NCI-H146 treated with DMSO at 0.1 percent for 48 hours (cell line): ENCODE results near the gene CBLIF.
"Not testable (repeated sequence)": the region's sequence is repeated elsewhere in the genome, so short reads cannot be mapped to it uniquely, and the experiment has no call there.

ENCODE experiments used
- DNase-seq: peaks from one replicate; lab custom pipeline; 2025; ENCODE audit not compliant: unreplicated experiment; lab: John Stamatoyannopoulos, UW

CBLIF gene

DNA sequence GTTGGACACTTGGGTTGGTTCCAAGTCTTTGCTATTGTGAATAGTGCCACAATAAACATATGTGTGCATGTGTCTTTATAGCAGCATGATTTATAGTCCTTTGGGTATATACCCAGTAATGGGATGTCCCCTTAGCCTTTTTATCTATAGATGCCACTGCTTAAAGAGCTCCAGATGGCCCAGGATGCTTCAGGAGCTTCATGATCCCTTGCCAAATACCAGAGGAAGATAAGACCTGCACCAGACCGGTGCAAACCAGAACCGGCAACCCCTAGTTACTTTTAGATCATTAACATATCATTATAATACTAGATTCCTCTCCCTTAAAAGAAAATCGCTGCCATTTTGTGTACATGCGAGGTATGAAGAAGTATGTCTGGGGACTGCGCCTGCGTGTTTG lies 3.1 kb upstream of the CBLIF start:
- not testable (repeated sequence) for DNase-seq

DNA sequence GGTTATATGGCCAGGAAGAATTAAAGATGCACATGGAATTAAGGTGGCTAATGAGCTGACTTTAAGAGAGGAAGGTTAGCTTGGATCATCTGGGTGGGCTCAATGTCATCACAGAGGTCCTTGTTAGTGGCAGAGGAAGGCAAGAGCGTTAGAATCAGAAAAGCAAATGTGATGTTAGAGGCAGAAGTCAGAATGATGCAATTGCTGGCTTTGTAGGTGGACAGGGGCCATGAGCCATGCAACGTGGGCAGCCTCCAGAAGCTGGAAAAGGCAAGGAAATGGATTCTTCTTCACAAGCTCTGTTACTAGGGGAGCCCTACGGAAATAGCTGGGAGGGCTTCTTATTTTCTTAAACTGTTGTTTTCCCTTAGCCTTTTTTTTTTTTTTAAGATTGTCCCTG lies 2.3 kb upstream of the CBLIF start:
- no peak for DNase-seq

DNA sequence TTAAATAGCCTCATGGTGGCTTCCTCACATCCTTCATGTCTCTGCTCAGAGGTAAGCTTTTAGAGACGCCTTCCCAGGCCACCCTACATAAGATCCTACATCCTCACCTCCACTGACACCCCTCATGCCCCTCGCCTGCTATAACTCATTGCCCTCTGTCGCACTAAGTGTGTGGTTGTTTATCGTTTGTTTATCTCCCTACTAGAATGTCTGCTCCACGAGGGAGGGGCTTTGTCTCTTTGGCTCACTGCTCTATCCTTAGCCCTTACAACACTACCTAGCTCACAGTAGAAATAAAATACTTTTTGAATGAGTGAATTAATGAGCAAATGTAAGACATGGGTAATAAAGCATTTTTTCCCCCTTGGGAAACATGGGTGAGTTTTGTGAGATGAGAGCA lies 1.3 kb upstream of the CBLIF start:
- no peak for DNase-seq

DNA sequence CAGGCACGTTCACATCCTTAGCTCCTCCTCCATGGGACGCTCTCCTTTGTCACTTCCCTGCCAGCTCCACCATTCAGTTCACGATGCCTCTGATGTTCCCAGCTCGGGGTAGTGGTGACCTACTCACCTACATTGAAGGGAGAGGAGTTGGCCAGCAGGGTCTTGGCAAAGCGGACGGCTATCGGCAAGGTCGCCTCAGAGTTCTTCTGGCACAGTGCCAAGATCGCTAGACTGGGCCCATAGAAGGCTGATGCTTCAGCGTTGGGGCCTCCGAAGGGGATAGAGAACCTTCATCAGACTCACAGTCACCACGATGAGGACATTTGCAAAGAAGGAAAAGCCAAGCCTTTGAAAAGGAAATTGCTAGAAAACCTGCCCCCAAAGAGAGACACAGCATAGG lies 3.0 kb downstream of the CBLIF start:
- no peak for DNase-seq

DNA sequence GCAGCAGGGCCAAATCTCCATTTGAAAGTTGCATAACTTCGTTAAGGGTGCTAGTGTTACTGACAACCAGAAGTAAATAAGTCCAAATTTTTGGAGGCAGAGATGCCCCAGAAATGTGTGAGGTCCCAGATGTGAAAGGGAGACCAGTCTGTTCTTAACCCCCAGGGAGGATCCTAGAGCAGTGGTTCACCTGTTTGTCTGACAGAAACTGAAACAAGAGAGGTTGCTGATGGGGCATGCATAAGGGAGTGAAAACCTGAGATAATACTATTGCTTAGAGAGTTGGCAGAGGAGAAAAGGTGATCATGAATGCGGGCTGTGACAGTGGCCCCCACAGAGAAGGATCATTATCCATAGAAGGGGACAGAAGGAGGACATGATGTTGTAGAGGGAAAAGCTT lies 3.8 kb downstream of the CBLIF start:
- no peak for DNase-seq

DNA sequence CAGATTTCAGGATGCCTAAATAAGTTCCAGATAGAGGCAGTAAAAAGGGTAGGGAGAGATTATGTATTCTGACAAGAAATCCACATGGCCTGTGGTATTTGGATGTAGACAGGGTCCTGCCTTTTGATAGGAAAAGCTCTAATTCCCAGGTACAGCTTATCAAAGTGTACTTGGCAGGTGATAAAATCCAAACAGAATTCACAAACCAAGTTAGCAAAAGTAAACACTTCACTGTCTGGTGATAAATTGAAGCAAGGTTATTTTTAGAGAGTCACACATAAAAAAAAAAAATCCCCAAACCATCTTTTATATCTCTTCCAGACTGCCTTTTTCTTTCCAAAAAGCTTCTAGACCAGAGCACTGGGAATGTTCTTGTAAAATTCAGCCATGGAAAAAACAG lies 5.7 kb downstream of the CBLIF start:
- DNase-seq = no peak

DNA sequence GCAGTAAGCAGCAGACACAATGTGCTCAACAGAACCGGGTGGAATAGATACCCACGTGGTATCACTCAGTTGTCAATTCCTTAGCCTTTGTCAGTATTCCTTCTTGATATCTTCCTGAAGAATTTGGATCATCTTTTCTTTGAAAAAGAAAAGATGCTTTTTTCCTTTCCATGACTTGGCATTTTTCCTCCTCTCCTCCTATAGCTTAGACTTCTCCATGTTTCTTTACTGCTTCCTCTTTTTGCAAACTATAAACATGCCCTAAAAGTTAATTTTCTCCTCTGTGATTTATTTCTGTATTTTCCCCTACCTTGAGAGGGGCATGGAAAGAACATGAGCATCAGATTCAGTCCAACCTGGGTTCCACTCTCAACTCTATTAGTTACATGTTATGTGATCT lies 11.7 kb downstream of the CBLIF start:
- no peak for DNase-seq

DNA sequence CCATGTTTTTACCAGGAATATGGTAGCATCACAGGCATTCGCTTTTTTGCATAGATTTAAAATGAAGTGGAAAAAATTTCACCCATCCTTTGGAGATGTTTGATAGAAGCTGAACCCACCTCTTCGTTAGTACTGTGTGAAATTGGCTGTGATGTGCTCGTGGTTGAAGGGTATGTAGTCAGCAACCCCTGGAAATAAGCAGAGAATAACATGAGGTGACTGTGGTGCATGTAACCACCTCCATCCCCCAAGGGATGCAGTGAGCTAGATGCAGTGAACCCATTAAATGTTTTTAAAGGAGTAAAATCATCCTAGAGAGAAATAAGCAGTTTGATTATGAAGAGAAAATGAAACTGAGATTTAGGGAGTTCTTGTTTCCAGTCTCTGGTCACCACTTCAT lies 15.9 kb downstream of the CBLIF start:
- no peak for DNase-seq

DNA sequence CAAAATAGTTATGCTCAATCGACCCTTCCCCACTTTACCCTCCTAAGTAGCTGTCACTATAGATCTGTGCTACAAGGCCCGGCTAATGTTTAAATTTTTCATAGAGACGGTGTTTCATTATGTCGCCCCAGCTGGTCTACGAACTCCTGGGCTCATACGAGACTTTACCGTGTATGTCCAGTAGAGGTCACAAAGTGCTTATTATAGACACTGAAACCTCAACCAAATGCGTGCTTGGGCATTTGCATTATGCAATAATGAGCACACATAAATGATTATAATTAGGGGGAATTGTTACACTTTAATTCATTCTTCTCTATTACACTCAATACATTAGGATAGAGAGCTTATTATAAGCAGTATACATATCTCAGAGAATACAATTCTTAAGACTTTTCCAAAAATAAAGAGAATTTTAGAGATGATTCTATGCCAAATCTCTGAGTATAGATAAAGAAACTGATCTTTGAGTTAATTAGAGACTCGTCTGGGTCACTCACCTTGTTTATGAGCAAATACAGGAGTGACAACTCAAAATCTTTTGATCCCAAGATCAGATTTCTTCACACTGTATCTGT lies 22.2 kb downstream of the CBLIF start:
- peak; percentile 16 for DNase-seq

DNA sequence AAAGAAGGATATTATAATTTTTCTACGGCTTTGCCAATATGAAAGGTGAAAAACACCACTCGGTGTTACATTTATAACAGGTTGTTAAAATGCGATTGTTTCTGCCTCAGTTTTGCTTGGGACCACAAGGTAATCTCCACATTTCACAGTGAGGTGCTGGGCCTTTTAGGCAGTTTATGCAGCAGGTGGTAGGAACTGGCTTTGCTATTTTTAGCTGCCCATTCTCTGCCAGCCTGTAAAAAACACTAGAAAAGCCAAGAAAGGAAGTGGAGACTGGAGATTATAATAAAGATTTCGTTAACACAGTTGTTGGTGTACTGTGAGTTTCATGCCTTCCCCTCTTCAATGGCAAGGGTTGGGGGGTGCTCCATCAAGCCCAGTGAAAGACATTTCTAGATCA lies 26.7 kb downstream of the CBLIF start:
- DNase-seq = no peak

DNA sequence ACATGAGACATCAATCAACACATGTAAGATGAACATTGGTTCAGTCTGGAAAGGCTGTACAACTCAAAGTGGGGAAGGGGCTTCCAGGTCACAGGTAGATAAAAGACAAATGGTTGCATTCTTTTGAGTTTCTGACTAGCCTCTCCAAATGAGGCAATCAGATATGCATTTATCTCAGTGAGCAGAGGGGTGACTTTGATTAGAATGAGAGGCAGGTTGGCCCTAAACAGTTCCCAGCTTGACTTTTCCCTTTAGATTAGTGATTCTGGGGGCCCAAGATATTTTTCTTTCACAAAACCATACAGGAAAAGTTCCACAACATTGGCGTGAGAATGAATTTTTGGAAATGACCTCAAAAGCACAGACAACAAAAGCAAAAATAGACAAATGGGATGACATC lies 28.9 kb downstream of the CBLIF start:
- not testable (repeated sequence) for DNase-seq

DNA sequence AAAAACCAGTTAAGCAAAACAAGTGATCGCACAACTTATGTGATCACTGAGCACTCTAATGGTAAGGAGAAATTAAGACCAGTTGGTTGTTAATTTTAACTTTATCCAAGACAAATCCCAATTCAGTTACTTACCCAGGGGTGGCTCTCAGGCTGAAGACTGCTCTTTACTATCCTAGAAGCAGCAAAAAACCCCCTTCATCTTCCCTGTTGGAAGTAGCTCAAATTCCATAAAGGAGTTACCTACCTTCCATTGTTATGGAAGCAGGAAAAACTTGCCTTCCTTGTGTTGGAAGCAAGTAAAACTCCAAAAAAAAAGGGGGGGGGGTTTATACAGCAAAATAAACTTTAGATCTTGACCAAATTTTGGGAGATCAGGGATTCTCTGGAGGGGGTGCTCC lies 29.5 kb downstream of the CBLIF start:
- no peak for DNase-seq

DNA sequence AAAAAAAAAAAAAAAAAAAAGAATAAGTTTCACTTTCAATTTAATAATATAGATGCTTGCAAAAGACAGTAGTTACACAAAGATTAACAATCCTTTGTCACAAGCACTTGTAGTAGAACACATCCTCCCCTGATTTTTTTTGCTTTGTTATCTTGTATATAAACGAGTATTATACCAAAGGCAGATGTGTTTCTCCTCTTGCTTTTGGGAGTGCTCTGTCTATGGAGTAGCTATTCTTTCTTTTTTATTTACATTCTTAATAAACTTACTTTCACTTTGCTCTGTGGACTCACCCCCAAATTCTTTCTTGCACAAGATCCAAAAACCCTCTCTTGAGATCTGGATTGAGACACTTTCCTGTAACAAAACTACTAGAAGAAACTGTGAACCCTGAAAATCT lies 31.3 kb downstream of the CBLIF start:
- no peak for DNase-seq

DNA sequence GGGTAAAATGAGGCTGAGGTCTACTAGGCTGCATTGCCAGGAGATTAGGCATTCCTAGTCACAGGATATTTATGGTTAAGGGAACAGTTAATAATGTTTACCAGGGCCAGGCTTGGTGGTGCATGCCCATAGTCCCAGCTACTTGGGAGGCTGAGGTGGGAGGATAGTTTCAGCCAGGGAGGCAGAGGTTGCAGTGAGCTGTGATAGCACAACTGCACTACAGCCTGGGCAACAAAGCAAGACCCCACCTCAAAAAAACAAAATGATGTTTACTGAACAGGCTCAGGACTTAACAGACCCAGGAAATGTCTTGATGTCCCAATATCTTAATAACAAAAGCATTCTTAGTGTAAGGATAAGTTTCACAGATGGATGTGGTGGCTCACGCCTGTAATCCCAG lies 31.9 kb downstream of the CBLIF start:
- no peak for DNase-seq

DNA sequence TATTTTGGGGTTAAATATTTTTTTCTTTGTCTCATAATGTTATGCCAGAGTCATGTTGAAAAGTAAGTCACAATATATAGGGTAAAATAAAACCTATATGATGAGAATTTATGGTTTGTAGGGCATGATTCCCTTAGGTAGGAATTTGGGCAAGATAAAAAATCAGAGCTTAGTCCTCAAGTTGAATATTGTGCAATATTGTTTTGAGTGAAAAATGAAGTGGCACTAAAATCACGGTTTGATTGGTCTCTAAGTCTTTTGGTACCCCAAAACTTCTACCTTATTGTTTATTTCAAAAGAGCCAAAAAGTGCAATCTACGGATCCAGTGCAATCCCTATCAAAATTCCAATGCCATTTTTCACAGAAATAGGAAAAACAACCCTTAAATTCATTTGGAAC lies 33.1 kb downstream of the CBLIF start:
- no peak for DNase-seq

DNA sequence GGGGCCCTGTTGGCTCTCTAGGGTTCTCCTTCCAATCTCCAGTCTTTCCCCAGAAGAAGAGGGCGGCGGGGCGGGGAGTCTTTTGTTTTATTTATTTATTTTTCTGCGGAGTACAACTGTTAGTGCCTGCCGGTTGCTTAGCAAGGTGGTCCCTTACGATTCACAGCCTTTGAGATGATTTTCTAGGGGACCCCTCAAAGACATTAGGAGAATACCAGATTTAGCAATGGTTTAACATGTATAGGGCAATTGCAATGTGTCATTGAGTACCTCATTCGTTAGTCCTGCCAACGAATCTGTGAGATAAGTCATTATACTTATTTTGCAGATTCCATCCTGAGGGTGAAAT lies 34.4 kb downstream of the CBLIF start:
- no peak for DNase-seq

DNA sequence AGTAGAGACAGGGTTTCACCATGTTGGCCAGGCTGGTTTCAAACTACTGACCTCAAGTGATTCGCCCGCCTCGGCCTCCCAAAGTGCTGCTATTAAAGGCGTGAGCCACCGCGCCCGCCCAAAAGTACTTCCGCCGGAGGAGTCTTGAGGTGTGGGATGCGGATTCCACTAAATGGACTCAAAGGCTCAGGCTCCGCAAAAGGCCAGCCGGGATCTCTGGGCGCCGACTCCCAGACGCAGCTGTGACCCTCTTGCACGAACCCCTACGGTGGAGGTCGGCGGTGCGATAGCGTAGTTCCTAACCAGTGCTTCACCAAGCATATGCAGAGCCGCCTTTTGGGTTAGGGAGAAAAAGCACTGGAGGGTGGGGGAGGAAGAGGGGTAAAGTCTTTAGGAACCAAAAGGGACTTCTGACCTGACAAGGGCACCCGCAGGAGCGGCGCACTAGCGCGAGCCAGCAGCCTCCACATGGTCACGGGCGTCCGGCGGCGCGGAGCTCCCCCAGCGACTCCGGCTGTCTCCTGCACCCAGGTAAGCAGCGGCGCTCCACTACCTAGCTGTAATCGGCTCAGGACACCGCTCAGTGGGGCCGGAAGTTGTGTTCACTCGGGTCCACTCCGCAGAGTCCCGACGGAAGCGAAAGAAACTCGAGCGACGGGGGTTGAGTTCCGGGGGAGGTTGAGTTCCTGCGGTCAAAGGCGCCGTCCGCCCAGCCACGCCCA lies 34.9 kb downstream of the CBLIF start, which contains the start of gene MRPL16:
MRPL16 (minus strand) TSS at position 590 of the 722 bp plus-strand sequence; CDS start at position 470, 120 bp downstream.
- DNase-seq = peak; percentile 79

DNA sequence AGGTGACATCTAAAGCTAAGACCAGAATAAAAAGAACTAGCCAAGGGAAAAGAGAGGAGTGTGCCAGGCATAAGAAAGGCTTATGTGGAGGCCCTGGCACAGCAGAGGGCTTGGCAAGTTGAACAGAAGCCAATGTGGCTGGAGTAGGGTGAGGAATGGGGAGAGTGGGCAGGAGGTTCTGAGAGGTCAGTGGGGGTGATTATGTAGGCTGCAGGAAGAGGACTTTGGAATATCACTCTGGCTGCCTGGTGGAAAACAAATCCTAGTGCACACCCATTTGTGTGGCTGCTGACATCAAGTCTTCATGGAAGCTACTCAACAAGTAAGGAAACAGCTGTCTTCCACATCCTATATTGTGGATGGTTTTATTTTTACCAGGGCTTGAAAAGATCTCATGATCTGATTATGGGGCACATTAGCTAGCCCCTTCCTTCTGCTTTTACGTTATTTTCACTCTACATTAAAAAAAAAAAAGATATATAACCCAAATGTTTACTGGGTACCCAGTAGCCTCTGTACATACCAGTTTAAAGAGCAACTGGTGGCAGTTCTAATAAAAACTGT lies 38.2 kb downstream of the CBLIF start:
- no peak for DNase-seq

DNA sequence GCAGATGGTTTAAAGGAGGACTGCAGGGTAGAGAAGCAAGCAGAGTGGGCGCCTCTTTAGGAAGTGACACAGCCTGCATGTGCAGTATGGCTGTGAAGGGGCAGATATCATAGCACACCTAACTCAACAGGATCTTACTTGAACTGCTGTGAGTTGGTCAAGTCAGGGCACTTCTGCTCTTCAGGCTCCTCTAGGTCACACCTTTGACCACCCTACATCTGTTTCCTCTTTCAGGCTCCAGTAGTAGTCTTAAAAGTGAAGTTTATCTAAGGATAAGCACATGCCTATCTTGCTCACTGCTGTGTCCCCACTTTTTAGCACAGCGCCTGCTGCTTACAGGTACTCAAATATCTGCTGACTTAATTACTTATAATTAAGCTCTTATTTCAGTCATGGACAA lies 41.2 kb downstream of the CBLIF start:
- DNase-seq = no peak

DNA sequence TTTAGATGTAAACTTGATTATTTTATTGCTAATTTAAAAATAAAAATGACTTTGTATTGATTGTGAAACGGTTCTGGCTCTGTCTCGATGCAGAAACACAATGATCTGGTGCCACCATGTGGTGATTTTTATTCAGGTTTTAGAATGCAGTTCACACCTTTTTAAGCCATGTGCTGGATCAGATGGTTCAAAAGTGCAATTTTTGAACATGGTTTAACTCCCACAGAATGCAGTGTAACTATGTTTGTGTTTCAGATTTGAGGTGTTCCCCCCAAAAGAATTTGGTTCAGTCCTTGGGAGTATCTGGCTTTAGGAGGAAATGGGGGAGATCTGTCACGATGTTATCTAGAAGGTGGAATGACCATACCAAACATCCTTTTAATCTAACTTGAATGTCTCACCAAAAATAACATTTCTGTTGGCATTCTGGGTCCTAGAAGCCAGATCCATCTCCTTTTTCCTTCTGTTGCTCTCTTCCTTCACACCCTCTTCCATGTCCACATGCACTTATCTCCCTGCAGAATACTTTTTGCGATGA lies 42.6 kb downstream of the CBLIF start:
- peak; percentile 34 for DNase-seq

DNA sequence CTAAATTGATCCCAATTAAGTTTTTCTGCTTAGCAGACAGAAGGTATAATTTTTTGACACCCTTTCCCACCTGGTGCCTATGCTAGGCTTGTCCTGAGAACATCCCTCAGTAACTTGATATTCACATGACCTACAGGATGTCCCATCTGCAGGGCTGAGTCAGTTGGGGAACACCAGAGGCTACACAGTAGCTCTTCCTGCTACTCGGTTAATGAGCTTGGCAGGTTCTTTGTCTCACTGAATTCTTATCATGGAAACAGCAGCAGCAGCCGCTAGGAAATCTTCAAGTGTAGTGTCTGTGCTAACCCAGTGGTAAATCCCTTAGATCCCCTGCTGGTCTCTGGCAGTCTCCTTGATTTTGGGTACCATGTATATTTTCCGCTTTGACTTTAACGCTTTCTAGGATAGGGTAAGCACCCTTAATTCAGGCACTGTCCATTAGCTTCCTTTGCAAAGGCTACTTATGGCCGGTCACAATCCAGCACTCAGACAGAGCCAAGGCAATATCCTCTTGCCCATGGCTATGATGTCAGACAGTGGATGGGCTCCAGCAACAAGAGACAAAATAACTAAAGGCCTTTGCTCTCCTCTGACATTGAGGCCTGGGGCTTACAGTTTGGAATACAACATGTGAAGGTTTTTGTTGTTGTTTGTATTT lies 43.2 kb downstream of the CBLIF start:
- no peak for DNase-seq

DNA sequence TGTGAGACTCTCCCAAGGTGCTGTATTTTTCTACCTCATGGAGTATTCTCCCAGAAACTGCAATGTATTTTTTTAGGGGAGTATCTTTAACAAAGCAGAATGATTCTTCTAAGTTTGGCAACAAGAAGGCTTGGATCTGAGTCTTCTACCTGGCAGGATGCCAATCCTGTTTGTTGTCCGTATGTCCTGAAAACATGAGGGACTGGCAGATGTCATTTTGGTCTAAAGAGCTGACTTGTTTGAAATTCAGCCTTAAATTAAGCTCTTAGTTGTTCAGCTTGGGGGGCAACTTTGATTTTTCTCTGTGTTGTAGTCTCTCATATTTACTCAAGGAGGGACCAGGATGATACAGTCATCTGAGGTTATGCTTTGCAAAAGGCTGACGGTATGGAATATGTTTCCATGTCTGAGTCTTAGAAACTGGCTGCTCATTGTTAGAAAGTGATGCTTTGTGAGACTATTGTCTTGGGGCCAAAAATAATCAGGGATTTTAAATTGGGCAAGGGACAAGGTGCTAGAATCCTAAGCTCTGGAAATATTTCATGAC lies 44.1 kb downstream of the CBLIF start:
- DNase-seq = no peak
